GDM1 (cell line): ENCODE results near the gene CAGE1.
"Not testable (repeated sequence)": the region's sequence is repeated elsewhere in the genome, so short reads cannot be mapped to it uniquely, and the experiment has no call there.

Experiments
- DNase-seq: peaks from one replicate; lab custom pipeline; 2025; lab: John Stamatoyannopoulos, UW

Gene CAGE1

GRCh38 chr6:7409740-7410139 lies 20.2 kb upstream of the CAGE1 start:
- DNase-seq = no peak

GRCh38 chr6:7406743-7407142 lies 17.2 kb upstream of the CAGE1 start:
- no peak for DNase-seq

GRCh38 chr6:7404546-7404945 lies 15.0 kb upstream of the CAGE1 start:
- DNase-seq = no peak

GRCh38 chr6:7402716-7403115 lies 13.2 kb upstream of the CAGE1 start:
- DNase-seq = no peak

- no peak for DNase-seq
Measured at GRCh38 chr6:7401075-7401474, 11.5 kb upstream of the CAGE1 start.

- DNase-seq = no peak
Measured at GRCh38 chr6:7392402-7392801, 2.9 kb upstream of the CAGE1 start.

- DNase-seq = no peak
Measured at GRCh38 chr6:7391151-7391550, 1.6 kb upstream of the CAGE1 start.

- DNase-seq = no peak
Measured at GRCh38 chr6:7390226-7390878, 810 bp upstream of the CAGE1 start.

GRCh38 chr6:7389162-7389450 lies 436 bp downstream of the CAGE1 start:
- no peak for DNase-seq

- no peak for DNase-seq
Measured at GRCh38 chr6:7381092-7381491, 8.4 kb downstream of the CAGE1 start.

GRCh38 chr6:7378740-7379139 lies 10.8 kb downstream of the CAGE1 start:
- no peak for DNase-seq

GRCh38 chr6:7377961-7378360 lies 11.6 kb downstream of the CAGE1 start:
- no peak for DNase-seq

GRCh38 chr6:7373739-7374138 lies 15.8 kb downstream of the CAGE1 start:
- DNase-seq = no peak

- DNase-seq = no peak
Measured at GRCh38 chr6:7367408-7367807, 22.1 kb downstream of the CAGE1 start.

GRCh38 chr6:7351916-7352315 lies 37.6 kb downstream of the CAGE1 start:
- not testable (repeated sequence) for DNase-seq

GRCh38 chr6:7350591-7350990 lies 39.0 kb downstream of the CAGE1 start:
- DNase-seq = not testable (repeated sequence)

GRCh38 chr6:7347551-7347997 lies 42.0 kb downstream of the CAGE1 start:
- not testable (repeated sequence) for DNase-seq

GRCh38 chr6:7344773-7345450 lies 44.6 kb downstream of the CAGE1 start:
- DNase-seq = not testable (repeated sequence)

GRCh38 chr6:7343546-7344475 lies 45.7 kb downstream of the CAGE1 start:
- DNase-seq = no peak

GRCh38 chr6:7341989-7342742 lies 47.4 kb downstream of the CAGE1 start:
- DNase-seq = no peak

GRCh38 chr6:7341271-7341670 lies 48.3 kb downstream of the CAGE1 start:
- no peak for DNase-seq
